Measurements from ENCODE around the gene SHKBP1. TPM values are rescaled to one million over a fixed set of nuclear protein-coding genes. Genes with fewer than 3 reads are reported as not detected.

SHKBP1 gene
- total and polyA plus RNA-seq, 9 of the 15 experiments (the other 6 are each of a cell fraction or from before 2014, with no cell fraction given) = 1.2 to 58.1 (median 22.3) TPM

DNA sequence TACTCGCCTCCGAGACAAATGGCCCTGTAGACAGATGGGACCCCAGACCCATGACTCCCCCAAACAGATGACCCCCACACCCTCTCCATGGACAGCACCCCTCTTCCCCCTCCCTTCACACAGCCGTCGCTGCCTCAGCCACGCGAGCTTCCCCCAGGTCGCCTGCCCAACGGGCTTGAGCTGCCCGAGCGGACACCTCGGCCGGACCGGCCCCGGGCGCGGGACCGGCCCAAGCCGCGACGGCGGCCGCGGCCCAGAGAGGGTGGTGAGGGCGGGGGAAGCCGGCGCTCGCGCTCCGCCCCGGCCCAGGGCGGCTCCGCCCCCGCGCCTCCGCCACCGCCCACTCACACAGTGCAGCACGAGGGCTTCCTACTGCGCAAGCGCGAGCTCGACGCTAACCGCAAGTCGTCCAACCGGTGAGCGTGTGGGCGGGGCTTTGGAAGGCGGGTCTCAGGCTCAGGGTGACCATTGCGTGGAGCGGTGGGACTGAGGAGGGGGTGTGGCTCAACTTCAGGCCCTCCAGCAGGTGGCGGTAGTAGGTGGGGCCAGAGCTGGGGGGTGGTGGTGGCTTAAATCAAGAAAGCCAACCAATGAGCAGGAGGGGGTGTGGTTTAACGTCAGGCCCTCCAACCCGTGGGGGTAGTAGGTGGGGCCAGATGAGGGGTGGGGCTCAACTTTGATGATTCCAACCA, 6.2 kb upstream of the SHKBP1 start (continued):
- TF ChIP-seq JUND (IDR thresholded peaks at IDR 0.05; ENCODE audit: borderline replicate concordance, low read depth, low read length) = peak; percentile 34; the same call in 1 of the 2 replicates
- TF ChIP-seq JUND (tag; IDR thresholded peaks at IDR 0.05; ENCODE audit: borderline replicate concordance, low read depth, low read length) = no peak; the same call in 2 of the 3 replicates
- TF ChIP-seq, protein P1, sequence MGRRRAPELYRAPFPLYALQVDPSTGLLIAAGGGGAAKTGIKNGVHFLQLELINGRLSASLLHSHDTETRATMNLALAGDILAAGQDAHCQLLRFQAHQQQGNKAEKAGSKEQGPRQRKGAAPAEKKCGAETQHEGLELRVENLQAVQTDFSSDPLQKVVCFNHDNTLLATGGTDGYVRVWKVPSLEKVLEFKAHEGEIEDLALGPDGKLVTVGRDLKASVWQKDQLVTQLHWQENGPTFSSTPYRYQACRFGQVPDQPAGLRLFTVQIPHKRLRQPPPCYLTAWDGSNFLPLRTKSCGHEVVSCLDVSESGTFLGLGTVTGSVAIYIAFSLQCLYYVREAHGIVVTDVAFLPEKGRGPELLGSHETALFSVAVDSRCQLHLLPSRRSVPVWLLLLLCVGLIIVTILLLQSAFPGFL (CRISPR knock-in tag; IDR thresholded peaks at IDR 0.05) = no peak
- TF ChIP-seq SP2 (IDR thresholded peaks at IDR 0.05; ENCODE audit: extremely low read depth, low read depth, low read length, poor library complexity, severe bottlenecking) = peak; percentile 8
- no peak for TF ChIP-seq ZNF766 (CRISPR knock-in tag; conservative IDR thresholded peaks at IDR 0.05)
- TF ChIP-seq GABPB1 (CRISPR knock-in tag; IDR thresholded peaks at IDR 0.05) = peak; percentile 47; the same call in 1 of the 2 replicates
- TF ChIP-seq SRF (CRISPR knock-in tag; IDR thresholded peaks at IDR 0.05) = 0 out of 4 replicates have a peak, but pooled peaks of 1 of the 2 experiments have one; percentile 53
- TF ChIP-seq CCNT2 (IDR thresholded peaks at IDR 0.05; ENCODE audit: borderline replicate concordance, extremely low read depth, insufficient read length, low read depth, low read length) = peak; percentile 80
- peak; percentile 94 to 95 for TF ChIP-seq NRF1 (conservative IDR thresholded peaks at IDR 0.05 in 1 of 2, IDR thresholded peaks at IDR 0.05 in 1 of 2)
- peak; percentile 13; the same call in 1 of the 2 replicates for TF ChIP-seq SMC3 (conservative IDR thresholded peaks at IDR 0.05; ENCODE audit: insufficient read depth, low read depth, low read length)
- TF ChIP-seq ESRRB (CRISPR knock-in tag; IDR thresholded peaks at IDR 0.05; ENCODE audit: borderline replicate concordance) = no peak
- peak; percentile 69; the same call in 1 of the 2 replicates for TF ChIP-seq MYC (IDR thresholded peaks at IDR 0.05; ENCODE audit: low read depth, low read length)
- TF ChIP-seq MYC (CRISPR knock-in tag; IDR thresholded peaks at IDR 0.05; ENCODE audit: borderline replicate concordance, low read depth) = no peak
- TF ChIP-seq, protein P2, sequence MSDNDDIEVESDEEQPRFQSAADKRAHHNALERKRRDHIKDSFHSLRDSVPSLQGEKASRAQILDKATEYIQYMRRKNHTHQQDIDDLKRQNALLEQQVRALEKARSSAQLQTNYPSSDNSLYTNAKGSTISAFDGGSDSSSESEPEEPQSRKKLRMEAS (CRISPR knock-in tag; IDR thresholded peaks at IDR 0.05) = peak; percentile 66; the same call in 1 of the 2 replicates
- TF ChIP-seq, protein P3, sequence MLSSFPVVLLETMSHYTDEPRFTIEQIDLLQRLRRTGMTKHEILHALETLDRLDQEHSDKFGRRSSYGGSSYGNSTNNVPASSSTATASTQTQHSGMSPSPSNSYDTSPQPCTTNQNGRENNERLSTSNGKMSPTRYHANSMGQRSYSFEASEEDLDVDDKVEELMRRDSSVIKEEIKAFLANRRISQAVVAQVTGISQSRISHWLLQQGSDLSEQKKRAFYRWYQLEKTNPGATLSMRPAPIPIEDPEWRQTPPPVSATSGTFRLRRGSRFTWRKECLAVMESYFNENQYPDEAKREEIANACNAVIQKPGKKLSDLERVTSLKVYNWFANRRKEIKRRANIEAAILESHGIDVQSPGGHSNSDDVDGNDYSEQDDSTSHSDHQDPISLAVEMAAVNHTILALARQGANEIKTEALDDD (IDR thresholded peaks at IDR 0.05) = peak; percentile 43; the same call in 1 of the 2 replicates
- peak; percentile 81 for TF ChIP-seq TFAP4 (CRISPR knock-in tag; IDR thresholded peaks at IDR 0.05; ENCODE audit: borderline replicate concordance)
- peak in 1 of 2 experiments; percentile 64; a peak in 2 of 4 replicates for TF ChIP-seq NONO (IDR thresholded peaks at IDR 0.05; ENCODE audit: low read depth in 2 of 2, low read length in 1 of 2)
- TF ChIP-seq ESRRA (IDR thresholded peaks at IDR 0.05; ENCODE audit: borderline replicate concordance, low read depth) = peak; percentile 95; the same call in 1 of the 2 replicates
- TF ChIP-seq, protein P4, sequence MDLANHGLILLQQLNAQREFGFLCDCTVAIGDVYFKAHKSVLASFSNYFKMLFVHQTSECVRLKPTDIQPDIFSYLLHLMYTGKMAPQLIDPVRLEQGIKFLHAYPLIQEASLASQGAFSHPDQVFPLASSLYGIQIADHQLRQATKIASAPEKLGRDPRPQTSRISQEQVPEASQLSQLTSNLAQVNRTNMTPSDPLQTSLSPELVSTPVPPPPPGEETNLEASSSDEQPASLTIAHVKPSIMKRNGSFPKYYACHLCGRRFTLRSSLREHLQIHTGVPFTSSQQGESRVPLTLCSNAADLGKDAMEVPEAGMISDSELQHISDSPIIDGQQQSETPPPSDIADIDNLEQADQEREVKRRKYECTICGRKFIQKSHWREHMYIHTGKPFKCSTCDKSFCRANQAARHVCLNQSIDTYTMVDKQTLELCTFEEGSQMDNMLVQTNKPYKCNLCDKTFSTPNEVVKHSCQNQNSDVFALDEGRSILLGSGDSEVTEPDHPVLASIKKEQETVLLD (IDR thresholded peaks at IDR 0.05) = peak; percentile 73
- TF ChIP-seq FOXM1 (IDR thresholded peaks at IDR 0.05; ENCODE audit: low read depth) = no peak
- 0 out of 2 replicates have a peak, but pooled peaks have one; percentile 34 for TF ChIP-seq FOXM1 (CRISPR knock-in tag; IDR thresholded peaks at IDR 0.05; ENCODE audit: low read depth)
- TF ChIP-seq ZFP30 (CRISPR knock-in tag; IDR thresholded peaks at IDR 0.05; ENCODE audit: borderline replicate concordance) = no peak

All from K562 (cell line).